GM19023 (cell line): ENCODE measurements around the gene WIZ.
"Not testable (repeated sequence)": the region's sequence is repeated elsewhere in the genome, so short reads cannot be mapped to it uniquely, and the experiment has no call there.

Source experiments
- ATAC-seq: cut with Tn5 transposase; IDR thresholded peaks from one replicate; pipeline ENCODE4 v1.9.1; 2021; ENCODE audit warnings: mild to moderate bottlenecking, moderate library complexity; ENCODE audit not compliant: unreplicated experiment

WIZ gene, protein sequence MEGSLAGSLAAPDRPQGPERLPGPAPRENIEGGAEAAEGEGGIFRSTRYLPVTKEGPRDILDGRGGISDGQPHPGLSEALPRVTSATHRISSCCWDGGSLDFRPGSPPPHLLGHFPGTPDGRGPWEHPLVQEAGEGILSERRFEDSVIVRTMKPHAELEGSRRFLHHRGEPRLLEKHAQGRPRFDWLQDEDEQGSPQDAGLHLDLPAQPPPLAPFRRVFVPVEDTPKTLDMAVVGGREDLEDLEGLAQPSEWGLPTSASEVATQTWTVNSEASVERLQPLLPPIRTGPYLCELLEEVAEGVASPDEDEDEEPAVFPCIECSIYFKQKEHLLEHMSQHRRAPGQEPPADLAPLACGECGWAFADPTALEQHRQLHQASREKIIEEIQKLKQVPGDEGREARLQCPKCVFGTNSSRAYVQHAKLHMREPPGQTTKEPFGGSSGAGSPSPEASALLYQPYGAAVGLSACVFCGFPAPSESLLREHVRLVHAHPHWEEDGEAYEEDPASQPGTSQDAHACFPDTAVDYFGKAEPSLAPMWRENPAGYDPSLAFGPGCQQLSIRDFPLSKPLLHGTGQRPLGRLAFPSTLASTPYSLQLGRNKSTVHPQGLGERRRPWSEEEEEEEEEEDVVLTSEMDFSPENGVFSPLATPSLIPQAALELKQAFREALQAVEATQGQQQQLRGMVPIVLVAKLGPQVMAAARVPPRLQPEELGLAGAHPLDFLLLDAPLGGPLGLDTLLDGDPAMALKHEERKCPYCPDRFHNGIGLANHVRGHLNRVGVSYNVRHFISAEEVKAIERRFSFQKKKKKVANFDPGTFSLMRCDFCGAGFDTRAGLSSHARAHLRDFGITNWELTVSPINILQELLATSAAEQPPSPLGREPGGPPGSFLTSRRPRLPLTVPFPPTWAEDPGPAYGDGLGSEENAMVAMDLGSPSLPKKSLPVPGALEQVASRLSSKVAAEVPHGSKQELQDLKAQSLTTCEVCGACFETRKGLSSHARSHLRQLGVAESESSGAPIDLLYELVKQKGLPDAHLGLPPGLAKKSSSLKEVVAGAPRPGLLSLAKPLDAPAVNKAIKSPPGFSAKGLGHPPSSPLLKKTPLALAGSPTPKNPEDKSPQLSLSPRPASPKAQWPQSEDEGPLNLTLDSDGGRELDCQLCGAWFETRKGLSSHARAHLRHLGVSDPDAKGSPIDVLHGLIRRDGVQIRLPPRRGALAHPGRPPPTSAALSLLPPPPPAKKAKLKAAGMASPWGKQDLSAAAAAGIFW (N-terminal part only)

DNA sequence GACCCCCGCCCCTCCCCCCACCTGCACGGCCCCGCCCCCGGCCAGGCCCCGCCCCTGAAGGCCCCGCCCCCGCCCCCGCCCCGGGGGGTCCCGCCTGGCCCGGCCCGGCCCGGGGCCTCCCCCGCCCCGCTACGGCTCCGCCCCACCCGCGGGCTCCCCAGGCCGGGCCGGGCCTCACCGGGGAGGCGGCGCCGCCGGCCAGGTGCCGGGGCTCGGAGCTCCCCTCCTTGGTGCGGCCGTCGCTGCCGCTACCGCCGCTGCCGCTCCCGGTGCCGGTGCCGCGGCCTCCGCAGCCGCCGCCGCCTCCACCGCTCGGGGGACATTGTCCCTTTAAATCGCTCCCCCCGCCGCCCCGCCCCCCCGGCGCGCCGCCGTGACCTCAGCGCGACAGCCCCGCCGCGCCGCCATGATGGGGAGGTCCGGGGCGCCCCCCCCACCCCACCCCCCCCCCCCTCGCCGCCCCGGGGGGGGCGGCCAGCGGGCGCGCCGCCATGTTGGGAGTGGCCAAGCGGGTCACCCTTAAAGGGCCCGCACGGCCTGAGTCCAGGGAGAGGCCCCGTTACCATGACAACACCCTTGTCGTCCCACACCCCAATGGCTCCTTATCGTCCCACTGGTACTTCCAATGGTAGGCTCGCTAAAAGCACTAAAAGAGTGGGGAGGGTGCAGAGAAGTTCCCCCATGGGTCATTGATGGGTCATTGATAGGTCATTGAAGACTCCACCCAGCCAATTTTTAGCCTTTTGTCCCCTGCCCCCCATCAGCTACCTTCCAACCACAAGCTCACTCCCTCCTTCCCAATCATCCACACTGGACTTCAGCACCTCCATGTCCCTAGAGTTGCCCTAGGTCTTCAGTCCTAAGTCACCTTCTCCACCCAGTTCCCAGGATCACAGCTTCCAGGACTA, at the start of gene WIZ:
WIZ (minus strand) TSS at position 337 of the 908 bp plus-strand sequence. CDS start 1,649 bp downstream, outside the sequence.
- peak; percentile 58 for ATAC-seq

DNA sequence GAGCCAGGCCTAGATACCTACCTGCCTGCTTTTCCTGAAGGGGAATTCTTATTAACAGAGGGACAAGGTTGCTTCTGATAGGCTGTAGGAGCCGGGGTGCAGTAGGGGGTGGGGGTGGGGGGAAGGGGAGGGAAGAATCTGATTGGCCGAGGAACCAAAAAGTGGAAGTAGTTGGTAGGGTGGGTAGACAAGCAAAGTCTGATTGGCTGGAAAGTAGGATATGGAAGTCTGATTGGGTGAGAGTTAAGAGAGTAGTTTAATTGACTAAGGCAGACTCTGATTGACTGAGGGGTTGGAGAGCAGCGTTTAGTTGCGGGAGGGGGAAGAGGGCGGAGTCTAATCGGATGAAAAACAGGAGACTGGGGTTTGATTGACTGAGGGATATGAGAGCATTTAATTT, 49.2 kb upstream of the WIZ start:
- no peak for ATAC-seq

DNA sequence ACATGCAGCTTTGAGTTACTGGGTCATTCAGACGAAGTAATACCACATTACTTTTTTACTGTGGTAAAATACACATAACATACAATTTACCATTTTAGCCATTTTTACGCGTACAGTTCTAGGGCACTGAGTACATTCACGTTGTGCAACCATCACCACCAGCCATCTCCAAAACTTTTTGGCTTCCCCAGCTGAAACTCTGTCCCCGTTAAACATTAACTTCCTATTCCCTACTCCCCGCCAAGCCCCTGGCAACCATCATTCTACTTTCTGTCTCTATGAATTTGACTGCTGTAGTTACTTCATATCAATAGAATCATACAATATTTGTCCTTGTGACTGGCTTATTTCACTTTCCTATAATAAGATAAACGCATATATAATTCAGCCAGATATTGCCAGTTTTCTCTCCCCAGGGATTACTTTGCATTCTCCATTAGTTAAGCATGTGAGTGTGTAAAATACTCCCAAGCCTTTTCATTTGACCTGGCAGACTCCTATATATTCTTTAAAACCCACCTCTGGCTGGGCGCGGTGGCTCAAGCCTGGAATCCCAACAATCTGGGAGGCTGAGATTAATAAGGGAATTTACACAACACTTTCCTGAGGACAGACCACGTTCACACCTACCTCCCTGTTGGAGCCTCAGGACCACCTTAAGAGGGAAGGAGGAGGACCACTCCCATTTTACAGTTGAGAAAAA, 48.6 kb upstream of the WIZ start:
- no peak for ATAC-seq

DNA sequence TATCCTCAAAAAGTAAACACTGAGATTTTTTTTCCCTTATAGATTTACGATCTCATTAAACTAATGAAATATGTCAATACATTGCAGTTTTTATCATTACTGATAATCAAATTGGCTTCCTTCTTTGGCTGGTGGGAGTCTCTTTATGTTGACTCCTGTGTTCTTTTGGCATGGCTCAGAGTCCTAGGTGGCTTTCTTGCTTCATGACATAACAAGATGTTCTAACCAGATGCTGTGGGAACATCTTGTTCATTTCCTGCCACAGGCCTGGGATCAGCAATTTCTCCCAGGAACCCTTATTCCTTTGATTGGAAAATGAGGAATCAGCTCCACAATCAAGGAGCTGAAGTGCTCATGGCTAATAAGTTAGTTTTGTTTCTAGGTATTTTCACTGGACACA, 45.4 kb upstream of the WIZ start:
- ATAC-seq, result no peak

DNA sequence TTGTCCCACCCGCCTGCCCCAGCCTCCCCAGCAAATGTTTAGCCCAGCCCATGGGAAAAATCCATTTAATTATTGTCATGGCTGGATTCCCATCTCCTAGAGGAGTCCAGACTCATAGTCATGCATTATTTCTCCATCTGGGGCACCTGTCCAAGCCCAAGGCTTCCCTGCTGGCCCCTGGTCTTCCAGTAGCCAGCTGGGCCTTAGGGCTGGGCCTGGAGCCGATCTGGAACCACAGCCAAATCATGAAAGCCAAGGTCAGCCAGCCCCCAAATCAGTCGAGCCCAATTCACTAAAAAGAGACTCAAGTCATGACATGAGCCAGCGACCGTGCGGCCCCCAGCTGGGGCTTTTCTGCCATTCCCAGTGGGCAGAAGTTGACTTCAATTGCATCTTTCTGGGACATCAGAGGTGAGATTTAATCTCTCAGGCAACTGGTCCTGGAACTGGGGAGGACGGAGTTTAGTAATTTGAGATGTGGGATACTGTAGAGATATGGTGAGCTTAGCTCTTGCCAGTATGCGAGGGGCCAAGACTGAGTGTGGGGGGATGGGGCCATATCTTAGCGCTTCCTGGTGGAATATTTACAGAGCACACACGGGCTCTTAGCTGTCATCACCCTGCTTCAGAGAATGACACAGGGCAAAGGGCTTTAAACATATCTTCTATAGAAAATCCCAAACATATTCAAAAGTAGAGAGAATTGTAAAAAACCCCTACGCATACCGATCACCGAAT, 38.9 kb upstream of the WIZ start:
- ATAC-seq, result no peak

DNA sequence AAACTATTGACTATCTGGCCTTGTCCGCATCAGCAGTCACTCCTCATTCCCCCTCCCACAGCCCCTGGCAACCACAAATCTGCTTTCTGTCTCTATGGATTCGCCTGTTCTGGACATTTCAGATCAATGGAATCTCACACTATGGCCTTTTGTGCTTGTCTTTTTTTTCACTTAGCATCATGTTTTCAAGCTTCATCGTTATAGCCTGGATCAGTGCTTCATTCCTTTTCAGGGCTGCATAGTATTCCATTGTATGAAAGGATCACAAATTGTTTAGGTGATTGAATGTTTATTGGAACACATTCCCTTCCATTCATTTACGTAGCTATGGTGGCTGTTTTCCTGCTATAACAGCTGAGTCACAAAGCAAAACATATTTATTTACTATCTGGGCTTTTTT, 37.3 kb upstream of the WIZ start:
- ATAC-seq, result no peak

DNA sequence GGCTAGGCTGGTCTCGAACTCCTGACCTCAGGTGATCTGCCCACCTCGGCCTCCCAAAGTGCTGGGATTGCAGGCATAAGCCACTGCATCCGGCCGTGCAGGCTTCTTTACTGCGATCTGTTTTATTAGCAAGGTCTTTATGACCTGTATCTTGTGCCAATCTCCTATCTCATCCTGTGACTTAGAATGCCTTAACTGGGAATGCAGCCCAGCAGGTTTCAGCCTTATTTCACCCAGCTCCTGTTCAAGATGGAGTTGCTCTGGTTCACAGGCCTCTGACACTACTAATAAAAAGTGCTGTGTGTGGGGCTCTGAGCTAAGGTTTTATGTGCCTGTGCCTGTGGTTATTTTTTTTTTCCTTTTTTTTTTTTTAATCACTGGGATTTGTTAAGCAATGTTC, 36.0 kb upstream of the WIZ start:
- ATAC-seq, result not testable (repeated sequence)

DNA sequence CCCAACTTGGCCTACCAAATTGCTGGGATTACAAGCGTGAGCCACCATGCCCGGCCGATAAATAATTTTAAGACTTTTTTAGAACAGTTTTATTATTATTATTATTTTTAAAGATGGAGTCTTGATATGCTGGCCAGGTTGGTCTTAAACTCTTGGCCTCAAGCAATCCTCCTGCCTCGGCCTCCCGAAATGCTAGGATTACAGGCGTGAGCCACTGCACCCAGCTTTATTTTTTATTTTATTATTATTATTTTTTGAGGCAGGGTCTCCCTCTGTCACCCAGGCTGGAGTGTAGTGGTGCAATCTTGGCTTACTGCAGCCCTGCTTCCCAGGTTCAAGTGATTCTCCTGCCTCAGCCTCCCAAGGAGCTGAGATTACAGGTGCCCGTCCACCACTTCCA, 31.2 kb upstream of the WIZ start:
- ATAC-seq, result not testable (repeated sequence)

DNA sequence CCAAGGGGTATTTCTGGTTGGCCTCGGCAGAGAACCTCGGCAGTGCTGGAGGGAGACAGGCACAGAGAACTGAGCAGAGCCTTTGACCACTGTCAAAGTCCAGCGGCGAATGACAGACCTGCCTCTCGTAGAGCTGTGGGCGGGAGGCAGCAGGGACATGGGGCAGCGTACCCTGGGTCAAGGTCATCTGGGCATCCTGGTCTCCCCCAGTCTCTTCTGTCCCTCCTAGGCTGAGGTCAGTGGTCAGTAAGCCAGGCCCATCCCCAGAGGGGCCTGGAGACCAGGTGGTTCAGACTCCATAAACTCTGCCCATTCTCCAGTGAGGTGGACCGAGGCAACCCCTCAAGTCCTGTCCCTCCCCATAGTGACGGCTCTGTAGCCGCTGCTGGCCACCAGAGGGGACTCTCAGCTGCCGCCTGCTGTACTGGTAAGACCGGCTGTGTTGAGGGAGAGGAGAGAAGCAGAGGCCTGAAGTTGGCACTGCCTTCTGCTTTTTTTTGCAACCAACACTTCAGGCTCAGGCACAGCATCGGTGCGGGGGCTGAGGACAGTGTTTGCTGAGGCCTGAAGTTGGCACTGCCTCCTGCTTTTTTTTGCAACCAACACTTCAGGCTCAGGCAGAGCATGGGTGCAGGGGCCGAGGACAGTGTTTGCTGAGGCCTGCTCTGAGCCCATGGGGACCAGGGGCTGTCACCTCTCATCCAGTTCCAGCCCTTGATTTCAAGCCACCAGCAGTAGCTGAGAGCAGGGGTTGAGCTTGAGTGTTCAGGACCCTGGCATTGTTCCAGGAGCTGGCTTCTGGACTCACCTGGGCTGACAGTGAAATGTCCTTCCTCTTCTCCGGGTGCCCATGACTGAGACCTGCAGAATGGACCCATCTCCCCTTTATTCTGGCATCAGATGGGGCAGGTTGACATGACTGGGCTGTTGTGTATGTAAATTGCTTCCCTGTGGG, 29.9 kb upstream of the WIZ start, which contains the start of gene PGLYRP2:
PGLYRP2 (minus strand) TSS at position 111 of the 955 bp plus-strand sequence. CDS start 130 bp downstream, outside the sequence.
- no peak for ATAC-seq

DNA sequence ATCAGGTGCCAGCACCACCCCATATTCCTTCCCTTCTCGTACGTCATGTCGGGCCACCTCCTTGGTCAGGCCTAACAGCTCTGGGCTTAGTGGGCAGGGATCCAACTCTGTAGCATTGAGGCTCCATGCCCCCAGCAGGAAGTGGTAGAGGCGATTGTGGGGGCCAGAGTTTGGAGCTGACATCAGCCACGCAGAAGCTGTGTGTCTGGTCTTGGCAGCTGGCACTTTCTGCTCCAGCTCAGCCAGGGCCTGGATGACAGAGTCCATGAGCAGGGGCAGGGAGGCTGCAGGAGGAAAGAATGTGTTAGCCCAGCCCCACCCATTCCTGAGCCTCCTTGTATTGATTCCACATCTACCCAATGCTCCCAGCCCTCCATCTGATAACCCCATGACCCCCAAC, 26.6 kb upstream of the WIZ start:
- no peak for ATAC-seq

DNA sequence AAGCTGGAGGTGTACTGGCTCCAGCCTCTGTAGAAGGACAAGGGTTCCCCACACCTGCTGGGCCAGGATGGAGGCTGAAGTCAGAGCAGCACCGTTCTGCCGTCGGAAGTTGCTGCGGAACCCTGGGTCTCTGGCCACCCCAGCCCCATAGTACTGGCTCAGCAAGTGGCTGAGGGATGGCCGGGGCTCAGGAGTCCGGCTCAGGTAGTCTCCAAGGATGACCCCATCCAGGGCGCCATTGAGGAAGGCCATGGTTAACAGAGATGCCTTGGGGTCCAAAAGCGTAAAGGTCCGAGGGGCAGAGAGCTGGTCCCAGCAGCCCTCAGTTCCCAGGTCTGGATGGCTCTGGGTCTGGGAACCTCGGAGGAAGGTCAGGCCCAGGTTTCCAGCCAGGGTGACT, 25.9 kb upstream of the WIZ start:
- ATAC-seq, result no peak

DNA sequence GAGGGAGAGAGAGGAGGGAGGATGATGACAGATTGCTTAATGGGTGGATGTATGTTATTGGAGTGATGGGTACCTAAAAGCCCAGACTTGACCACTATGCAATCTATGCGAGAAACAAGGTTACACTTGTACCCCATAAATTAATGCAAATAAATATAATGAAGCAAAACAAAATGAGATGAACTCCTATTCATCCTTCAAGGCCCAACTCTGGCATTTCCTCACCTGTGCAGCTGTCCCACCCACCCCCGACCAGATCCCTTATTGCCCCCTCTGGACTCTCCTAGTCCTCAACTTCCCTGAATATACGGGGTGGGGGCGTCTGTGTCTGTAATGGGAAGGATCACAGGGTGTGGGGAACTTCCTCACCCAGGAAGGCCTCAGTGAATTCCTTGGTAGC, 25.4 kb upstream of the WIZ start:
- ATAC-seq, result no peak

DNA sequence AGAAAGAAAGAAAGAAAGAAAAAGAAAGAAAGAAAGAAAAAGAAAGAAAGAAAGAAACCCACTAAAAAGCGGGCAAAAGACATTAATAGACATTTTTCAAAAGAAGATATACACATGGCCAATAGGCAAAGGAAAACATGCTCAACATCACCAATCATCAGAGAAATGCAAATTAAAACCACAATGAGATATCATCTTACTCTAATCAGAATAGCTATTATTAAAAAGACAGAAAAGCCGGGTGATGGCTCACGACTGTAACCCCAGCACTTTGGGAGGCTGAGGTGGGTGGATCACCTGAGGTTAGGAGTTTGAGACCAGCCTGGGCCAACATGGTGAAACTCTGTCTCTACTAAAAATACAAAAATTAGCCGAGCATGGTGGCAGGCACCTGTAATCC, 24.1 kb upstream of the WIZ start:
- ATAC-seq, result not testable (repeated sequence)

DNA sequence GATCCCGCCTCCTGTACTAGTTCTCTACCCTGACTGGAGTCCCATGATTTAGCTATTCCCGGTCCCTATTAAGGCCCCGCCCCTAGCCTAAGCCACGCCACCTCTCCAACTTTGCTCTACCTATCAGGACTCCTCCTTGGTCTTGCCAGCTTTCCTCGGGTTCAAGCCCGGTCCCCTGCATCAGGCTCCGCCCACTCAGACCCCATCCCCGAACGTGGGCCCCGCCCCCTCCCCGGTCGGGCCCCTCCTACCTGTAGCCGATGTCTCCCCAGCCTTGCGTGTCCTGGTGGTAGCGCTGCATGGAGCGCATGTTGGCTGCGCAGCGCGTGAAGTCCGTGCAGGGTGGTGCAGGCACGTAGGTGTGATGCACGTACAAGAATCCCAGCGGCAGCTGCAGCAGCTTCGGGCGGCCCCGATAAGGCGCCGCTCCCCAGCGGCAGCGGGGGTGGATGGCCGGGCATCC, 21.9 kb upstream of the WIZ start:
- ATAC-seq, result no peak

DNA sequence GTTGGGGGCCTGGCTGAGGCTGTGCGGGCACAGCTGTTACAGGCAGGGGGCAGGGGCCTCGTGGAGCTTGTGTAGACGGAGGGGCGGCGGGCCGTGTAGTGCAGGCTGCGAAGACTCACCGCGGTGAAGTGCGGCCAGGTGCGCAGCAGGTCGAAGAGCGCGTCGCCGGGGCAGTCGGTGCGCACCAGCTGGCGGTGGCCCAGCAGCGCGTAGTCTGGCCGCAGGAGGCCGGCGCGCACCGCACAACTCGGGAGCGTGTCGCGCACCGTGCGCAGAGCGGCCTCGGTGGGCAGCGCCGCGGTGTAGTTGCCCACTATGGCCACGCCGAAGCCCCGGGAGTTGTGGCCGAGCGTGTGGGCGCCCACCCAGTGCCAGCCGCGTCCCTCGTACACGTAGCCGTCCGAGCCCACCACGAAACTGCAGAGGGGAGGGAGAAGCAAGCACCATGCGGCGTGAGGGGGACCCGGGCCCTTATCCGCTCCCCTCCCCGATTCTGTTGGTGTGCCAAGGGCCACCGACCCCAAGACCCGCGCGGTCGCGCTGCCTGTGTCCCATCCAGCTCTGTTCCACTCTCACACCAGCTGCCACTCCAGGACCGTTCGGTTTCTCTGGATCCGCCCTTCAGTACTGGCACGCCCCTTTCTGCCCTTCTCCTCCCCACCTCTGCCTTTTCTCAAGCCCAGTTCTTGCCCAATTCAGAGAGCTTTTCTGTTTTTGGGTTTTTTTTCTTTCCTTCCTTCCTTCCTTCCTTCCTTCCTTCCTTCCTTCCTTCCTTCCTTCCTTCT, 19.9 kb upstream of the WIZ start:
- ATAC-seq, result no peak

DNA sequence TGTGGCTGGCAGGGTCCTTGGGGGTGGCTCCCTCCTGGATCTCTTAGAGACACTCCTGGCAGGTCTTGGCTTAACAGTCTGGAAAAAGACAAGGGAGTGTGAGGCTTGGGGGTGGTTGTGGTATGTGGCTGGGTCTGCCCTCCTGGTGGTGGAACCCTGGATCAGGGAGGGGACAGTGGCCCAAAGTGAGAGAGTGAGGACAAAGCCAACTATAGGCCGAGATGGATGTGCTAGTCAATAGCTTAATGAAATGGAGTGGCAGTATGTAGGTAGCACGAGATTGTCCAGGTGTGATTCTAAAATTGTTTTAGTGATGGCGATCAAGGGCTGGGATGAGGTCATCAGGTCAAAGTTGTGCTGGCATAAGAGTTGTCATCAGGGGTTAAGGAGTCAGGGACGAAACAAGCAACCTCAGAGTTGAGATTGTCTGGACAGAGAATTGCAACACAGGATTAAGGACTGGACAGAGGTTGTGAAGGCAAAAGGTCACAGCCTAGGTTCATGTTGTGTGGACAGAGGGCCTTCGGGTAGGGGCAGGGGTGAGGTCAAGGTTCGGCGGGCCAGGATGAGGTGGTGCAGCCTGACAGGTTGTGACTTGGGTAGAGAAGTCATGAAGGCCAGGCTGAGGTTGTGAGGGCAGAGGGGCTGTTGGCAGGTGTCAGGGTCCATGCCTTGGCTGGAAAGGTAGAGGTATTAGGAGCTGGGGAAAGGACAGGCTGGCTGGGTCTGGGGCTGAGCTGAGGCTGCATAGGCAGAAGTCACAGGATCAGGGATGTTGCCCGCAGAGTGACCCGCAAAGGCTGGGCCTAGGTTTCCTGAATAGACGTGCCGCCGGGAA, 19.1 kb upstream of the WIZ start:
- ATAC-seq, result no peak
